Neural cell (in vitro differentiated cells): ENCODE measurements around the gene PAN3.

ENCODE experiments used
- EP300 ChIP-seq: fragments of 450-650 bp; conservative IDR thresholded peaks from 2 replicates; pipeline ENCODE4 v1.6.1; 2014; ENCODE audit warnings: antibody characterized with exemption, mild to moderate bottlenecking, moderate library complexity; ENCODE audit not compliant: poor library complexity, severe bottlenecking
- EZH2 ChIP-seq: fragments of 200-600, 300-800 bp; shearing (Covaris generic), sonication (generic); IDR thresholded peaks from 2 replicates; pipeline ENCODE4 v1.6.1; 2014; ENCODE audit warnings: antibody characterized with exemption, low read length, borderline replicate concordance, mild to moderate bottlenecking; ENCODE audit not compliant: insufficient read depth, poor library complexity, severe bottlenecking
- POLR2AphosphoS5 ChIP-seq: IDR thresholded peaks from 2 replicates; pipeline ENCODE4 v1.6.1; 2012
- TF ChIP-seq, protein P1 (sequence below): fragments of 450-650 bp; IDR thresholded peaks from 2 replicates; pipeline ENCODE4 v1.5.1; 2014; ENCODE audit warnings: antibody characterized with exemption, mild to moderate bottlenecking, moderate library complexity; ENCODE audit not compliant: poor library complexity, severe bottlenecking

DNA sequence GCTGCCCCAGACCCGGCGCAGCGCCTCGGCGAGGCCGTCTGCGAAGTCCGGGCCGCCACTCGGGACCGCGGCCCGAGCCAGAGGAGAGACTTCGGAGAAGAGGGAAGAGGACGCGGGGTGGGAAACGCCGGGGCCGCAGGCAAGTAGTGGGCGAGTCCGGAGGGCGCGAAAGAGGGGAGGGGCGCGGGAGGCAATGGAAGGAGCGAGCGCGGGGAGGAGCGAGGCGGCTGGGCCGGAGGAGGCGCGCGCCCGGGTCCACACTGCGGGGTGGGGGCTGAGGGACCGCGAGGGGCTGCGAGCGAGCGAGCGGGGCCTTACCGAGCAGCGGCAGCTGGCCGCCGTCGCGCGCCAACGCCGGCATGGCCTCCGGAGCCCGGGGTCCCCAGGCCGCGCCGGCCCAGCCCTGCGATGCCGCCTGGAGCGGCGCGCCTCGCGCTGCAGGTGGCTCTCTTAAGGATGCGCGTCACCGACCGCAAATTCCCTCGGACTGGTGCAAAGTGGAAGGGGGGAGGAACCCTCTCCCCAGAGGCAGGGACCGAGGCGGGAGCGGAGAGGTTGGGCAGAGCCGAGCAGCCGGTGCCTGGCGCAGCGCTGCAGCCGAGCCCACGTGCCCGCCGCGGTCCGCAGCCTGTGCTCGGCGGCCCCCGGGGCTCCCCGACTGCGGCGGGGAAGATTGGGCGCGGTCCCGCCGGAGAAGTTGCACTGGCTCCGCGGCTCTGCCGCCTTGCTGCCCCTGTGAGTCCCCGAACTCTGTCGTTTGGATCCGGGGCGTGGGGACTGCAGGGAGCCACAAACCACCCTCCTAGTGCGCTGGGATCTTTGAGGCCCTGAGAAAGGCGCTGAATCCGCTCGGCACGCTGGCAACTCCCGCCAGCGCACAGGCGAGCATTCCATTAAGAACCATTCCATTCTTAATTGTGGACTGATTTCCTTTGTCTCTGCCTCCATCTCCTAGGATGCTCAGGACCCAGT is 37.9 kb upstream of the PAN3 start, which contains the start of gene FLT3:
- TF ChIP-seq, protein P1, sequence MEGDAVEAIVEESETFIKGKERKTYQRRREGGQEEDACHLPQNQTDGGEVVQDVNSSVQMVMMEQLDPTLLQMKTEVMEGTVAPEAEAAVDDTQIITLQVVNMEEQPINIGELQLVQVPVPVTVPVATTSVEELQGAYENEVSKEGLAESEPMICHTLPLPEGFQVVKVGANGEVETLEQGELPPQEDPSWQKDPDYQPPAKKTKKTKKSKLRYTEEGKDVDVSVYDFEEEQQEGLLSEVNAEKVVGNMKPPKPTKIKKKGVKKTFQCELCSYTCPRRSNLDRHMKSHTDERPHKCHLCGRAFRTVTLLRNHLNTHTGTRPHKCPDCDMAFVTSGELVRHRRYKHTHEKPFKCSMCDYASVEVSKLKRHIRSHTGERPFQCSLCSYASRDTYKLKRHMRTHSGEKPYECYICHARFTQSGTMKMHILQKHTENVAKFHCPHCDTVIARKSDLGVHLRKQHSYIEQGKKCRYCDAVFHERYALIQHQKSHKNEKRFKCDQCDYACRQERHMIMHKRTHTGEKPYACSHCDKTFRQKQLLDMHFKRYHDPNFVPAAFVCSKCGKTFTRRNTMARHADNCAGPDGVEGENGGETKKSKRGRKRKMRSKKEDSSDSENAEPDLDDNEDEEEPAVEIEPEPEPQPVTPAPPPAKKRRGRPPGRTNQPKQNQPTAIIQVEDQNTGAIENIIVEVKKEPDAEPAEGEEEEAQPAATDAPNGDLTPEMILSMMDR: peak; percentile 13
- no peak for TF ChIP-seq EZH2
- TF ChIP-seq EP300: no peak
- peak; percentile 42 for TF ChIP-seq POLR2AphosphoS5
